CD4-positive, alpha-beta memory T cell (primary cell): ENCODE results near the gene SOCS6. TPM values are rescaled to one million over a fixed set of nuclear protein-coding genes. Genes with fewer than 3 reads are reported as not detected.

Experiments used
- CTCF ChIA-PET: fragments of 350-600 bp; sonication (Branson Sonifier 250); formaldehyde crosslinking; loops from one replicate; lab custom pipeline; 2021; ENCODE audit warnings: inconsistent platforms; ENCODE audit not compliant: partially characterized antibody; lab: Charles Lee
- POLR2A ChIA-PET: fragments of 350-600 bp; sonication (Branson Sonifier 250); formaldehyde crosslinking; loops from one replicate; lab custom pipeline; 2021; ENCODE audit not compliant: partially characterized antibody; lab: Charles Lee
- DNase-seq, 5 donors: peaks; one replicate each; pipeline versions ENCODE4 v3.0.0 to v3.0.0-alpha.2; 2020 to 2022; ENCODE audit warnings: mixed read lengths in 1 of 5
- H3K27ac ChIP-seq: one replicate; pipeline ENCODE4 v1.7.0; 2013; ENCODE audit warnings: low read depth, low read length
- H3K27me3 ChIP-seq: 2 replicates; pipeline ENCODE4 v1.7.0; 2013; ENCODE audit warnings: mild to moderate bottlenecking, low read length, moderate library complexity; ENCODE audit not compliant: insufficient read depth
- H3K36me3 ChIP-seq: 2 replicates; pipeline ENCODE4 v1.7.0; 2013; ENCODE audit warnings: mild to moderate bottlenecking, low read length, moderate library complexity; ENCODE audit not compliant: insufficient read depth
- H3K4me1 ChIP-seq: 2 replicates; pipeline ENCODE4 v1.7.0; 2013; ENCODE audit warnings: mild to moderate bottlenecking, low read length, moderate library complexity; ENCODE audit not compliant: insufficient read depth
- H3K4me3 ChIP-seq, 2 donors: one replicate each; pipeline ENCODE4 v1.7.0; 2013; ENCODE audit warnings: low read length in 2 of 2, mild to moderate bottlenecking in 1 of 2
- H3K9me3 ChIP-seq, 2 donors: one replicate each; pipeline ENCODE4 v1.7.0; 2013; ENCODE audit warnings: low read length in 2 of 2, control low read depth in 1 of 2; ENCODE audit not compliant: control insufficient read depth in 1 of 2
- H3K27ac Mint-ChIP-seq, 7 donors: one replicate each; pipeline ENCODE4 v1.8.0; 2020 to 2021; ENCODE audit warnings: mixed read lengths in 7 of 7, mild to moderate bottlenecking in 6 of 7, inconsistent platforms in 3 of 7, moderate library complexity in 3 of 7
- H3K27me3 Mint-ChIP-seq, 2 donors: one replicate each; pipeline ENCODE4 v1.8.0; 2020 to 2021; ENCODE audit warnings: mixed read lengths in 2 of 2
- H3K36me3 Mint-ChIP-seq, 2 donors: one replicate each; pipeline ENCODE4 v1.8.0; 2020 to 2021; ENCODE audit warnings: mixed read lengths in 2 of 2, inconsistent platforms in 1 of 2, mild to moderate bottlenecking in 1 of 2
- H3K4me1 Mint-ChIP-seq, 4 donors: one replicate each; pipeline ENCODE4 v1.8.0; 2020 to 2021; ENCODE audit warnings: mixed read lengths in 4 of 4, mild to moderate bottlenecking in 1 of 4
- H3K4me3 Mint-ChIP-seq, 8 donors: one replicate each; pipeline ENCODE4 v1.8.0; 2020 to 2021; ENCODE audit warnings: mixed read lengths in 8 of 8, mild to moderate bottlenecking in 7 of 8, moderate library complexity in 6 of 8, inconsistent platforms in 3 of 8
- H3K9me3 Mint-ChIP-seq, 8 donors: one replicate each; pipeline ENCODE4 v1.8.0; 2020 to 2021; ENCODE audit warnings: mixed read lengths in 8 of 8, mild to moderate bottlenecking in 5 of 8, inconsistent platforms in 3 of 8, moderate library complexity in 1 of 8
- intact Hi-C: fragments of 100-400 bp; cut with micrococcal nuclease; formaldehyde crosslinking; loops from one replicate; pipeline ENCODE4 v1.15.1; 2023
- polyA plus RNA-seq, 2 donors: library from polyadenylated mRNA; unstranded; fragments of 300-500 nt; fragmentation: Illumina TruSeq; gene quantifications; one replicate each; pipeline ENCODE4 v1.2.3, GENCODE V29; 2021
- total RNA-seq, 2 experiments: library from RNA; stranded (reverse); gene quantifications; one replicate each; pipeline ENCODE4 v1.2.3, GENCODE V29; 2021

SOCS6 gene
- total and polyA plus RNA-seq, 4 experiments from 2014 or later: 0.31 to 2.6 (median 1.7) TPM

DNA sequence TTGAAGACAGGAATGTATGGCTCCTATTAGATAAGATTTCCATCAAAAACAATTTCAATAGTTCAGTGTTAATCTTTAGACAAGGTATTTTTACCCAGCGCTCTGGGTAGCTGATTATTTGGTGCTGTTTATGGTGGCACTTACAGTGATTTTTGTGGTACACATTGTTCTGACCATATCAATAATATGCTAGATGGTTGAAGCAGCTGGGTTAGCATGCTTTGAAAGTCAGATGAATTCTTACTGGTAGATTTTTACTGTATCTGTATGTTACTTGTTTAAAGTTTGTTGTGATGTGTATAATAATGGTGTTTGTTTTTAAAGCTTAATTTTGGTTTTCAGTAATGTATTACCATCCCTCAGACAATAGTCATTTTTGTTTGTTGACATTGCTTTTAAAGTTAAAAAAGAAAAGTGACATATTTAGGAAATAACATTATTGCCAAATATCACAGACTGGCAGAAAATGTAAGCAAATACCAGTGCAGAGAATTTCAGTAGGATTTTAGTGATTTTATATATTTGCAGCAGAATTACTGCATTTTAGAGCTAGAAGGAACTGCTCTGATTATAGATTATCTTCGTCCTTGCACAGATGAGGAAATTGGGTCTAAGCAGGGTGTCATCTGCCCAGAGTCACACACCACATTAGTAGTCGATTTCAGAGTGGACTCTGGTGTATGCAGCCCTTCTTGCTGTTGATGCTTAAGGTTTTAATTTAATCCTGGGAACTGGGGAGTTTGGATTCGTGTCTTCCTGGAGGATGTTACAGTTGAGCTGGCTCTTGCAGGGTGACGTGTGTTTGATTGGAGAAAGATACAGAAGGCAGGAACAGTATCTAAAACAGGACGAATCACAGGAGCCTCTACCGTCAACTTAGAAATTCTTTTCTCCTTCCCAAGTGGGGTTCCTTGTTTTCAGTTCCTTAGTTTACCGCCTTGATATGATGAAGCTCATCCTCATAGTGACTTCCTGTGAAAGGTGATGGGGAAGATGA lies 6.6 kb downstream of the SOCS6 start:
- Histone ChIP-seq H3K27me3 (no peaks in the 10 kb centered on the region), H3K4me1 (no peaks in the 10 kb centered on the region), H3K27ac (no peak overlapping the region), H3K9me3 (no peaks in the 10 kb centered on the region), H3K36me3 (no peaks in the 10 kb centered on the region), H3K4me3 (no peak overlapping the region)
- intact Hi-C loops: no loop called here
- peaks cover 0 to 17% (median 5%) of the 10 kb centered on the region in 4 donors for H3K4me1 Mint-ChIP-seq
- POLR2A ChIA-PET: no interaction called here
- CTCF ChIA-PET: no interaction called here
- DNase-seq: no peak
- H3K27me3 Mint-ChIP-seq: peaks cover 19 to 20% of the 10 kb centered on the region in 2 donors
- H3K4me3 Mint-ChIP-seq: no peak overlapping the region
- H3K27ac Mint-ChIP-seq: no peak overlapping the region
- H3K36me3 Mint-ChIP-seq: no peaks in the 10 kb centered on the region
- H3K9me3 Mint-ChIP-seq: no peaks in the 10 kb centered on the region

DNA sequence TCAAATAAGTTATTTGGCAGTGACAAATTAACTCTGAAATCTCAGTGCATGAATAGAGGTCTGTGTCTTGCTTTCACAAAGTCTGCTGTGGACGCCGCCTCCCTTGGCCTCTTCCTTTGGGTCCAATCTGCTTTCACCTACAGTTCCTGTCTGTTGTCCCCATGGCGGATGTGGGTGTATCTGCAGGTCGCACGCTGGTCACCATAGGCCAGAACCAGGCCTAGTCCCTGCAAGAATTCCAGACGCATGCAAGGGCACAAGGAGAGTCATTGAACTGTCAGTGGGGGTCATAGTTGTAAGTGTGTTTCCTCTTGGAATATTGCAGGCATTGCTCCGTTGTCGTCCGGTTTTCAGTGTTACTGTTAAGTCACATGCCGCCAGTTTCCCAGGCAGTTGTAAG lies 7.4 kb downstream of the SOCS6 start:
- Histone ChIP-seq H3K27ac (no peak overlapping the region), H3K4me1 (no peaks in the 10 kb centered on the region), H3K4me3 (no peak overlapping the region), H3K27me3 (no peaks in the 10 kb centered on the region), H3K36me3 (no peaks in the 10 kb centered on the region), H3K9me3 (no peaks in the 10 kb centered on the region)
- no peaks in the 10 kb centered on the region for H3K9me3 Mint-ChIP-seq
- ChIA-PET CTCF (no interaction called here), POLR2A (no interaction called here)
- H3K36me3 Mint-ChIP-seq: no peaks in the 10 kb centered on the region
- intact Hi-C loops: no loop called here
- peaks cover 0 to 10% (median 0%) of the 10 kb centered on the region in 4 donors for H3K4me1 Mint-ChIP-seq
- DNase-seq: no peak
- H3K4me3 Mint-ChIP-seq: no peak overlapping the region
- H3K27me3 Mint-ChIP-seq: peaks cover 13 to 17% of the 10 kb centered on the region in 2 donors
- no peak overlapping the region for H3K27ac Mint-ChIP-seq

DNA sequence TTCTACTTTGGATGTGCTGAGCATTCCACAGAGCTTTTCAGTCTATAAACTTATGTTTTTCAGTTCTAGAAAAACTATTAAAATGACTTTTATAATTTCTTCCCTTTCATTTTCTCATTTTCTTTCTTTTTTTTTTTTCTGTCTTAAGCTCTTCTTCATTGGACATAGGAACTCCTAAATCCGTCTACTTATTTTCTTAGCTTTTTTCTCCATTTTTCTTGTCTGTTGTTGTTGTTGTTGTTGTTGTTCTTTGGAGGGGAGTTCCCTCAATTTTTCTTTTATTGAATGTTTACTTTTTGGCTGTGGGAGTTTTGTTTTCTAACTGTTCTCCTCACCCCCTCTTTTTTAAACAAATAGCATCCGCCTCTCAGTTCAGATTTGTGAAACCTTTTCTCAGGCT lies 7.9 kb downstream of the SOCS6 start:
- Histone ChIP-seq H3K9me3 (no peaks in the 10 kb centered on the region), H3K4me1 (no peaks in the 10 kb centered on the region), H3K36me3 (no peaks in the 10 kb centered on the region), H3K4me3 (no peak overlapping the region), H3K27ac (no peak overlapping the region), H3K27me3 (no peaks in the 10 kb centered on the region)
- Mint-ChIP-seq H3K27me3 (peaks cover 10 to 17% of the 10 kb centered on the region in 2 donors), H3K27ac (no peak overlapping the region), H3K9me3 (no peaks in the 10 kb centered on the region), H3K4me1 (peaks cover 0 to 10% (median 0%) of the 10 kb centered on the region in 4 donors), H3K36me3 (no peaks in the 10 kb centered on the region), H3K4me3 (no peak overlapping the region)
- no peak for DNase-seq
- intact Hi-C loops: no loop called here
- POLR2A ChIA-PET: no interaction called here
- CTCF ChIA-PET: no interaction called here

DNA sequence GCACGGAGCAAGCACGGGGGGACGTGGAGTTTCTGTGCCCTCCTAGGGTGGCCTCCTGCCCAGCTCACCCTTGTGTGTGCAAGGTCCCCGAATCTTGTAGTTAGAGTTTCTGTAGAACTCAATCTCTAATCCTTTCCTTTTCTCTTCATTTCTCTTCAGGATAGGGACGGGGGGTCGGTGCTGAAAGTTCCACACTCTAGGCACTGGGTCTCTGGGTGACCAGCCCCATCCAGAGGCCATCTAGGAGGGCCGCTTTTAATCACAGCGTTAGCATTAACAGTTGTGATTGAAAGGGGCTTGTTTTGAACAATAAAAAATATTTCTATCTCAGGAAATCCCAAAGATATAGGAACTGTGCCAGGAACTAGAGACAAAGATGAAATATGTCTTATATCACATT lies 10.5 kb downstream of the SOCS6 start:
- Histone ChIP-seq H3K9me3 (no peaks in the 10 kb centered on the region), H3K27ac (no peak overlapping the region), H3K36me3 (no peaks in the 10 kb centered on the region), H3K27me3 (no peaks in the 10 kb centered on the region), H3K4me1 (no peaks in the 10 kb centered on the region), H3K4me3 (no peak overlapping the region)
- Mint-ChIP-seq H3K27me3 (peaks cover 4% of the 10 kb centered on the region in 2 donors), H3K4me3 (no peak overlapping the region), H3K36me3 (no peaks in the 10 kb centered on the region), H3K4me1 (no peaks in the 10 kb centered on the region), H3K27ac (no peak overlapping the region), H3K9me3 (no peaks in the 10 kb centered on the region)
- DNase-seq: no peak
- CTCF ChIA-PET: no interaction called here
- intact Hi-C loops: no loop called here
- POLR2A ChIA-PET: no interaction called here

DNA sequence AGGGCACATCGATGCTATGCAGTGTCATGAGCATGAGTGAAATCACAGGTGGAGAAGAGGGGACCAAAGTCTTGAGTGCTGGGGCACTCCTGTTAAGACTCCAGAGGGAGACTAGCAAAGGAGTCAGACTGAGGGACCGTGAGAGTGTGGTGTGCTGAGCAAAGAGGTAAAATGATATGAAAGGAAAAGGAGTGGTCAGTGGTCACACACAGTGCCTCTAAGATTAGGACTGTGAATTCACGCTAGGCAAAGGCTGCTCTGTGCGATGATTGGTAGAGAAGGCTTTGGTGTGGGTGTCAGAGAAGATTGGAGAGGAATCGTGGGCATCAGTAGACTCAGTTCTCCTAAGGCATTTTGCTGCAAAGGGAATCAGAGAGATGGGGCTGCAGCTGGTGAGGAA lies 12.8 kb downstream of the SOCS6 start:
- Mint-ChIP-seq H3K27ac (no peak overlapping the region), H3K9me3 (no peaks in the 10 kb centered on the region), H3K4me3 (no peak overlapping the region), H3K27me3 (peaks cover 0 to 1% of the 10 kb centered on the region in 2 donors), H3K4me1 (no peaks in the 10 kb centered on the region), H3K36me3 (no peaks in the 10 kb centered on the region)
- intact Hi-C loops: no loop called here
- H3K4me3 ChIP-seq: no peak overlapping the region
- CTCF ChIA-PET: no interaction called here
- no peak overlapping the region for H3K27ac ChIP-seq
- no peaks in the 10 kb centered on the region for H3K36me3 ChIP-seq
- H3K27me3 ChIP-seq: no peaks in the 10 kb centered on the region
- POLR2A ChIA-PET: no interaction called here
- no peaks in the 10 kb centered on the region for H3K4me1 ChIP-seq
- no peaks in the 10 kb centered on the region for H3K9me3 ChIP-seq
- no peak for DNase-seq

DNA sequence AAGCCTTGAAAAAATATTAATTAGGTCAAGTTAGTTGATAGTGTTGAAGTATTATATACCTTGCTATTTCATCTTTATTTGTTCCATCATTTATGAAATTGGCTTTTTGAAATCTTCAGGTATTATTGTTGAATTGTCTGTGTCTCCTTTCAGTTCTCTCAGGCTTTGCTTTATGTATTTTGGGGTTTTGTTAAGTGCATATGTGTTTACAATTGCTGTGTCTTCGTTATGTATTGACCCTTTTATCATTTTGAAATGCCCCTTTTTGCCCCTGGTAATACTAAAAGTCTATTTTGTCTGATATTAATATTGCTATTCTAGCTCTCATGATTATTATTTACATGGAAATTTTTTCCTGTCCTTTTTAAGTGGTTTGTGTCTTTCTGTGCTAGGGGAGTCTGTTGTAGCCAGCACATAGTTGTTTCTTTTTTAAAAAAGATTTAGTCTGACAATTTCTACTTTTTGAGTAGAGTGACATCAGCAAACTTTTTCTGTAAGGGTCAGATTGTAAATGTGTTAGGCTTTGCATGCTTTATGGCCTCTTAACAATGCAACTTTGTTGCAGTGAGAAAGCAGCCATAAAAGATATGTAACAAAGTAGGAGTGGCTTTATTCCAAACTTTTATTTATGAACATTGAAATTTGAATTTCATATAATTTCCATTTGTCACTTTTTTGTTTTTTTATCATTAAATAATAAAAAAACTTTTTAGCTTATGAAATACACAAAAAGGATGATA lies 19.9 kb downstream of the SOCS6 start:
- no peak for DNase-seq
- Histone ChIP-seq H3K4me1 (no peaks in the 10 kb centered on the region), H3K36me3 (no peaks in the 10 kb centered on the region), H3K4me3 (no peak overlapping the region), H3K27ac (no peak overlapping the region), H3K9me3 (no peaks in the 10 kb centered on the region), H3K27me3 (no peaks in the 10 kb centered on the region)
- ChIA-PET CTCF (no interaction called here), POLR2A (no interaction called here)
- intact Hi-C loops: no loop called here
- Mint-ChIP-seq H3K4me3 (no peak overlapping the region), H3K4me1 (peaks cover 0 to 2% (median 0%) of the 10 kb centered on the region in 4 donors), H3K9me3 (peaks cover 0 to 7% (median 4%) of the 10 kb centered on the region in 8 donors), H3K27ac (no peak overlapping the region), H3K27me3 (no peaks in the 10 kb centered on the region), H3K36me3 (no peaks in the 10 kb centered on the region)

DNA sequence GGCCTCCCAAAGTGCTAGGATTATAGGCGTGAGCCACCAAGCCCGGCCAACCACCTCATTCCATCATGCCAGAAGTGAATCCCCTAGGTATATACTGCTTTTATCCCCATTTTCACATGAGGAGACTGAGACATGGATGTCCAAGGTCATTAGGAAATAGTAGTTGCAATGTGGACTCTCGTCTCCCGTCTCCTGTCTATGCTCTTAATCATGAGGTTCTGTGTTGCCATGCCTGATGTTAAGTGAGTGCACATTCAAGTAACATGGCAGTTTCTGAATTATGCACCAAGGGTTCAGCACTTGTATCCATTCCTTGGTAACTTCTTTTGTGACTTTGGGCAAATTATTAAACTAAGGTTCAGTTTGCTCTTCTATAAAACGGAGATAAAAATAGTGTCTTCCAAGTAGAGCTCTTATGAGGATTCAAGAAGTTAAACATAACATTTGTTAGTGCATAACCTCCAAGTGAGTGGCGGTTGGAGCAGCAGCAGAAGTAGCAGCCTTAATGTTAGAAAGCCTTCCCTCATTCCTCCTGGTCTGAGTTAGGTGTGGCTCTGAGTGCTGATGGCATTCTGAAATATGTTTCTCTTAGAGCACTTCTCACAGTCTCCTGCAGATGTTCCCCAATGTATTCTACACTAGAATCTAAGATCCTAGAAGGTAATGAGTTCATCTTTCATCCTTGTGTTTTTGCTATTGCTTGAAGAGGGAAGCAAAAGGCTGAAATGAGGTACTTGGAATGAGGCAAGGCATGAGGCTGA lies 21.9 kb downstream of the SOCS6 start:
- no peak overlapping the region for H3K4me3 Mint-ChIP-seq
- ChIA-PET CTCF (interaction anchor here (0.6 kb wide), 1 partner anchor 203 kb away, joined by 3 read pairs; no protein-coding TSS in a partner anchor), POLR2A (no interaction called here)
- peaks cover 0 to 2% (median 0%) of the 10 kb centered on the region in 4 donors for H3K4me1 Mint-ChIP-seq
- no peak overlapping the region for H3K27ac Mint-ChIP-seq
- H3K36me3 ChIP-seq: no peaks in the 10 kb centered on the region
- no peaks in the 10 kb centered on the region for H3K4me1 ChIP-seq
- H3K36me3 Mint-ChIP-seq: no peaks in the 10 kb centered on the region
- no peak overlapping the region for H3K27ac ChIP-seq
- no peaks in the 10 kb centered on the region for H3K9me3 ChIP-seq
- no peaks in the 10 kb centered on the region for H3K27me3 Mint-ChIP-seq
- no peak for DNase-seq
- no peaks in the 10 kb centered on the region for H3K27me3 ChIP-seq
- H3K4me3 ChIP-seq: no peak overlapping the region
- intact Hi-C loops: no loop called here
- peaks cover 0 to 7% (median 4%) of the 10 kb centered on the region in 8 donors for H3K9me3 Mint-ChIP-seq
